Upper lobe of left lung (tissue), 4 donors: Measurements from ENCODE around the gene C20orf144.

Experiments
- EP300 ChIP-seq, 4 donors: sonication (generic); formaldehyde crosslinking; IDR thresholded peaks; one replicate each; pipeline ENCODE4 v1.5.1; 2017; ENCODE audit warnings: antibody characterized with exemption in 4 of 4, control low read depth in 2 of 4
- POLR2A ChIP-seq, 4 donors: fragments of 450-650 bp; IDR thresholded peaks; one replicate each; pipeline ENCODE4 v1.5.1; 2016 to 2017; ENCODE audit warnings: antibody characterized with exemption in 4 of 4, mild to moderate bottlenecking in 2 of 4
- TF ChIP-seq, protein P1 (sequence below), 6 experiments: fragments of 450-650 bp in 4 of 6; fragments of 200-600 bp in 2 of 6; sonication (generic) in 2 of 6; IDR thresholded peaks; one replicate each; pipeline ENCODE4 v1.5.1; 2016 to 2019; ENCODE audit warnings: antibody characterized with exemption in 6 of 6

DNA sequence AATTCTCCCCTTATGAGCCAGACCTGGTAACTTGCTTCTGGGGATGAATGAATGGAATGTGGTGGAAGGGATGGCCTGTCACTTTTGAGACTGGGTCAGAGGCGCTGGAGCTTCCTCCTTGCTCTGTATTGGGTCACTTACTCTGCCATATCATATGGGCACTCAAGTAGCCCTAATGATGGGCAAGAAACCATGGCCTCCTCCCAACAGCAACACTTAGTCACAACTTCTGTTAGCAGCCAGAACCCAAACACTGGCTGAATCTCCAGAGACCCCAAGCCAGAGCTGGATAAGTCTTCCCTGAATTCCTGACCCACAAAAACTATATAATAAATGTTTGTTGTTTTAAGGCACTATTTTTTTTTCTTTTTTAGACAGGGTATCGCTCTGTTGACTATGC lies 18.6 kb downstream of the C20orf144 start:
- TF ChIP-seq, protein P1, sequence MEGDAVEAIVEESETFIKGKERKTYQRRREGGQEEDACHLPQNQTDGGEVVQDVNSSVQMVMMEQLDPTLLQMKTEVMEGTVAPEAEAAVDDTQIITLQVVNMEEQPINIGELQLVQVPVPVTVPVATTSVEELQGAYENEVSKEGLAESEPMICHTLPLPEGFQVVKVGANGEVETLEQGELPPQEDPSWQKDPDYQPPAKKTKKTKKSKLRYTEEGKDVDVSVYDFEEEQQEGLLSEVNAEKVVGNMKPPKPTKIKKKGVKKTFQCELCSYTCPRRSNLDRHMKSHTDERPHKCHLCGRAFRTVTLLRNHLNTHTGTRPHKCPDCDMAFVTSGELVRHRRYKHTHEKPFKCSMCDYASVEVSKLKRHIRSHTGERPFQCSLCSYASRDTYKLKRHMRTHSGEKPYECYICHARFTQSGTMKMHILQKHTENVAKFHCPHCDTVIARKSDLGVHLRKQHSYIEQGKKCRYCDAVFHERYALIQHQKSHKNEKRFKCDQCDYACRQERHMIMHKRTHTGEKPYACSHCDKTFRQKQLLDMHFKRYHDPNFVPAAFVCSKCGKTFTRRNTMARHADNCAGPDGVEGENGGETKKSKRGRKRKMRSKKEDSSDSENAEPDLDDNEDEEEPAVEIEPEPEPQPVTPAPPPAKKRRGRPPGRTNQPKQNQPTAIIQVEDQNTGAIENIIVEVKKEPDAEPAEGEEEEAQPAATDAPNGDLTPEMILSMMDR (IDR thresholded peaks at IDR 0.05) = no peak
- TF ChIP-seq POLR2A (IDR thresholded peaks at IDR 0.05) (no peak), EP300 (IDR thresholded peaks at IDR 0.05) (no peak)
